ENCODE results near the gene PLCB1.

PLCB1 gene

GRCh38 chr20:8116067-8116811 is 15.8 kb upstream of the PLCB1 start:
- H3K27me3 ChIP-seq (ENCODE audit: control insufficient read depth, insufficient read depth, low read length, poor library complexity, severe bottlenecking), result no peaks in the 10 kb centered on the region
- H3K9me3 ChIP-seq (ENCODE audit: control insufficient read depth, low read length), result no peaks in the 10 kb centered on the region
- H3K4me3 ChIP-seq (ENCODE audit: insufficient read depth, low read depth, low read length), result no peak overlapping the region
- WGBS, 2 experiments, result 85 to 87% methylated on average over 5 of the region's 5 CpGs
- H3K27ac ChIP-seq (ENCODE audit: insufficient read depth, low read depth, low read length, poor library complexity, severe bottlenecking), result no peak overlapping the region
- no peaks in the 10 kb centered on the region for H3K36me3 ChIP-seq (ENCODE audit: control insufficient read depth, insufficient read depth, low read length)
- H3K4me1 ChIP-seq (ENCODE audit: control insufficient read depth, insufficient read depth, low read length), result no peaks in the 10 kb centered on the region

- no peaks in the 10 kb centered on the region for H3K27me3 ChIP-seq (ENCODE audit: control insufficient read depth, insufficient read depth, low read length, poor library complexity, severe bottlenecking)
- H3K27ac ChIP-seq (ENCODE audit: insufficient read depth, low read depth, low read length, poor library complexity, severe bottlenecking), result no peak overlapping the region
- no peaks in the 10 kb centered on the region for H3K36me3 ChIP-seq (ENCODE audit: control insufficient read depth, insufficient read depth, low read length)
- H3K4me3 ChIP-seq (ENCODE audit: insufficient read depth, low read depth, low read length), result no peak overlapping the region
- H3K4me1 ChIP-seq (ENCODE audit: control insufficient read depth, insufficient read depth, low read length), result no peaks in the 10 kb centered on the region
- WGBS, 2 experiments, result 96 to 97% methylated on average over 2 to 3 of the region's 3 CpGs
- H3K9me3 ChIP-seq (ENCODE audit: control insufficient read depth, low read length), result no peaks in the 10 kb centered on the region
Measured at GRCh38 chr20:8117636-8118035, 14.4 kb upstream of the PLCB1 start.

- WGBS, 2 experiments, result 92 to 100% methylated on average over 1 of the region's 1 CpG
- no peaks in the 10 kb centered on the region for H3K27me3 ChIP-seq (ENCODE audit: control insufficient read depth, insufficient read depth, low read length, poor library complexity, severe bottlenecking)
- no peaks in the 10 kb centered on the region for H3K9me3 ChIP-seq (ENCODE audit: control insufficient read depth, low read length)
- H3K36me3 ChIP-seq (ENCODE audit: control insufficient read depth, insufficient read depth, low read length), result no peaks in the 10 kb centered on the region
- no peak overlapping the region for H3K27ac ChIP-seq (ENCODE audit: insufficient read depth, low read depth, low read length, poor library complexity, severe bottlenecking)
- H3K4me1 ChIP-seq (ENCODE audit: control insufficient read depth, insufficient read depth, low read length), result no peaks in the 10 kb centered on the region
- no peak overlapping the region for H3K4me3 ChIP-seq (ENCODE audit: insufficient read depth, low read depth, low read length)
Measured at GRCh38 chr20:8118039-8118438, 14.0 kb upstream of the PLCB1 start.

- Histone ChIP-seq H3K27me3 (ENCODE audit: control insufficient read depth, insufficient read depth, low read length, poor library complexity, severe bottlenecking) (no peaks in the 10 kb centered on the region), H3K27ac (ENCODE audit: insufficient read depth, low read depth, low read length, poor library complexity, severe bottlenecking) (no peak overlapping the region), H3K9me3 (ENCODE audit: control insufficient read depth, low read length) (no peaks in the 10 kb centered on the region), H3K36me3 (ENCODE audit: control insufficient read depth, insufficient read depth, low read length) (no peaks in the 10 kb centered on the region), H3K4me3 (ENCODE audit: insufficient read depth, low read depth, low read length) (no peak overlapping the region), H3K4me1 (ENCODE audit: control insufficient read depth, insufficient read depth, low read length) (no peaks in the 10 kb centered on the region)
- WGBS, 2 experiments, result 77 to 89% methylated on average over 1 of the region's 1 CpG
Measured at GRCh38 chr20:8118760-8119159, 13.3 kb upstream of the PLCB1 start.

GRCh38 chr20:8121666-8122065 is 10.4 kb upstream of the PLCB1 start:
- Histone ChIP-seq H3K27me3 (ENCODE audit: control insufficient read depth, insufficient read depth, low read length, poor library complexity, severe bottlenecking) (no peaks in the 10 kb centered on the region), H3K27ac (ENCODE audit: insufficient read depth, low read depth, low read length, poor library complexity, severe bottlenecking) (no peak overlapping the region), H3K4me3 (ENCODE audit: insufficient read depth, low read depth, low read length) (no peak overlapping the region), H3K9me3 (ENCODE audit: control insufficient read depth, low read length) (no peaks in the 10 kb centered on the region), H3K4me1 (ENCODE audit: control insufficient read depth, insufficient read depth, low read length) (no peaks in the 10 kb centered on the region), H3K36me3 (ENCODE audit: control insufficient read depth, insufficient read depth, low read length) (no peaks in the 10 kb centered on the region)
- WGBS, 2 experiments, result 92% methylated on average over 1 of the region's 1 CpG; no CpG with 5 or more reads in 1 of the 2 experiments

- Histone ChIP-seq H3K4me3 (ENCODE audit: insufficient read depth, low read depth, low read length) (no peak overlapping the region), H3K27me3 (ENCODE audit: control insufficient read depth, insufficient read depth, low read length, poor library complexity, severe bottlenecking) (no peaks in the 10 kb centered on the region), H3K27ac (ENCODE audit: insufficient read depth, low read depth, low read length, poor library complexity, severe bottlenecking) (no peak overlapping the region), H3K4me1 (ENCODE audit: control insufficient read depth, insufficient read depth, low read length) (no peaks in the 10 kb centered on the region), H3K9me3 (ENCODE audit: control insufficient read depth, low read length) (no peaks in the 10 kb centered on the region), H3K36me3 (ENCODE audit: control insufficient read depth, insufficient read depth, low read length) (no peaks in the 10 kb centered on the region)
Measured at GRCh38 chr20:8124639-8125038, 7.4 kb upstream of the PLCB1 start.

- Histone ChIP-seq H3K9me3 (ENCODE audit: control insufficient read depth, low read length) (no peaks in the 10 kb centered on the region), H3K27me3 (ENCODE audit: control insufficient read depth, insufficient read depth, low read length, poor library complexity, severe bottlenecking) (peaks cover 3% of the 10 kb centered on the region), H3K27ac (ENCODE audit: insufficient read depth, low read depth, low read length, poor library complexity, severe bottlenecking) (no peak overlapping the region), H3K36me3 (ENCODE audit: control insufficient read depth, insufficient read depth, low read length) (no peaks in the 10 kb centered on the region), H3K4me1 (ENCODE audit: control insufficient read depth, insufficient read depth, low read length) (no peaks in the 10 kb centered on the region), H3K4me3 (ENCODE audit: insufficient read depth, low read depth, low read length) (no peak overlapping the region)
- 93 to 98% methylated on average over 4 of the region's 4 CpGs for WGBS, 2 experiments
Measured at GRCh38 chr20:8126181-8126580, 5.9 kb upstream of the PLCB1 start.

GRCh38 chr20:8126841-8127378 is 5.2 kb upstream of the PLCB1 start:
- 81 to 90% methylated on average over 1 of the region's 1 CpG for WGBS, 2 experiments
- no peaks in the 10 kb centered on the region for H3K36me3 ChIP-seq (ENCODE audit: control insufficient read depth, insufficient read depth, low read length)
- H3K4me3 ChIP-seq (ENCODE audit: insufficient read depth, low read depth, low read length), result no peak overlapping the region
- H3K27me3 ChIP-seq (ENCODE audit: control insufficient read depth, insufficient read depth, low read length, poor library complexity, severe bottlenecking), result peaks cover 8% of the 10 kb centered on the region
- H3K9me3 ChIP-seq (ENCODE audit: control insufficient read depth, low read length), result no peaks in the 10 kb centered on the region
- H3K4me1 ChIP-seq (ENCODE audit: control insufficient read depth, insufficient read depth, low read length), result no peaks in the 10 kb centered on the region
- no peak overlapping the region for H3K27ac ChIP-seq (ENCODE audit: insufficient read depth, low read depth, low read length, poor library complexity, severe bottlenecking)

GRCh38 chr20:8127553-8128255 is 4.4 kb upstream of the PLCB1 start:
- 85 to 92% methylated on average over 2 to 4 of the region's 6 CpGs for WGBS, 2 experiments
- Histone ChIP-seq H3K27ac (ENCODE audit: insufficient read depth, low read depth, low read length, poor library complexity, severe bottlenecking) (no peak overlapping the region), H3K4me1 (ENCODE audit: control insufficient read depth, insufficient read depth, low read length) (no peaks in the 10 kb centered on the region), H3K27me3 (ENCODE audit: control insufficient read depth, insufficient read depth, low read length, poor library complexity, severe bottlenecking) (peaks cover 13% of the 10 kb centered on the region), H3K9me3 (ENCODE audit: control insufficient read depth, low read length) (no peaks in the 10 kb centered on the region), H3K36me3 (ENCODE audit: control insufficient read depth, insufficient read depth, low read length) (no peaks in the 10 kb centered on the region), H3K4me3 (ENCODE audit: insufficient read depth, low read depth, low read length) (no peak overlapping the region)

- H3K27ac ChIP-seq (ENCODE audit: insufficient read depth, low read depth, low read length, poor library complexity, severe bottlenecking), result no peak overlapping the region
- H3K4me3 ChIP-seq (ENCODE audit: insufficient read depth, low read depth, low read length), result no peak overlapping the region
- peaks cover 21% of the 10 kb centered on the region for H3K27me3 ChIP-seq (ENCODE audit: control insufficient read depth, insufficient read depth, low read length, poor library complexity, severe bottlenecking)
- H3K4me1 ChIP-seq (ENCODE audit: control insufficient read depth, insufficient read depth, low read length), result peaks cover 7% of the 10 kb centered on the region
- H3K9me3 ChIP-seq (ENCODE audit: control insufficient read depth, low read length), result no peaks in the 10 kb centered on the region
- no peaks in the 10 kb centered on the region for H3K36me3 ChIP-seq (ENCODE audit: control insufficient read depth, insufficient read depth, low read length)
- 78% methylated on average over 5 of the region's 5 CpGs for WGBS, 2 experiments
Measured at GRCh38 chr20:8128291-8129060, 3.6 kb upstream of the PLCB1 start.
